Retinal pigment epithelial cell (primary cell): ENCODE data around the gene RNF217.

Experiments
- DNase-seq: peaks from one replicate; pipeline ENCODE4 v3.0.0-alpha.2; 2010; ENCODE audit warnings: low read depth
- H3K4me3 ChIP-seq: 2 replicates; pipeline ENCODE4 v1.5.1; 2011; ENCODE audit warnings: mild to moderate bottlenecking, low read length, control low read depth, moderate library complexity
- CTCF ChIP-seq: conservative IDR thresholded peaks from 2 replicates; pipeline ENCODE4 v1.5.1; 2011; ENCODE audit warnings: low read depth, low read length, control low read depth, inconsistent platforms

The RNF217 gene

DNA sequence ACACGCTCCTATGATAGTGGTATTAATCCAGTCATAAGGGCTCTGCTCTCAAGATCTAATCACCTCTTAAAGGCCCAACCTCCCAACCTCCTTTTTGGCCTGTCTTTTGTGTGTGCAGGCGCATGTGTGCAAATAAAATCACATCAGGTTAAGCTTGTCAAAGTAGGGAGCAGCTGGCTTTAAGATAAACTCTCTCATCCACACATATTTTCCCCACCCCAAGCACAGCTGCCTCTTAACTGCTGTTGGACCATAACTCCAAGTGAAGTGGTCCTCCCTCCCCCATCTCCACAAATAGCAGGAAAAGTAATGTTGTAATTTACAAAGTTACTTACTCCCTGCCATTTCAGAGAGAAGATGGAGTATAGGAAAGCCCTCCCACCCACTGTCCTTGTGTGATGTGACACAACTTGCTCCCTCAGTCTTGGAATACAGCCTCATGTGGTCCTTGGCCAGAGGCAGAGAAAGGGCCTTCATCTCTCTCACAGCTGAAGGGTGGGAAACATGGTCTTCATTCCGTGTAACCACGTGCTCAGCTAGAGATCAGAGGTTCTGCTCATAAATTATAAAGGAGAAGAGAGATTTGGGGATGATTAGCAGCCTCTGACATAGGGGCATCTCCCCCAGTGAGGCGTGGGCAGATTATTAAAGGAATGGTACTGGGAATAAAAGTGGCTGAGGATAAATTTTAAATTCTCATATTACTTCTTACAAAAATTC lies 116.5 kb downstream of the RNF217 start:
- no peak overlapping the region for H3K4me3 ChIP-seq
- no peak for DNase-seq
- no peak for TF ChIP-seq CTCF

DNA sequence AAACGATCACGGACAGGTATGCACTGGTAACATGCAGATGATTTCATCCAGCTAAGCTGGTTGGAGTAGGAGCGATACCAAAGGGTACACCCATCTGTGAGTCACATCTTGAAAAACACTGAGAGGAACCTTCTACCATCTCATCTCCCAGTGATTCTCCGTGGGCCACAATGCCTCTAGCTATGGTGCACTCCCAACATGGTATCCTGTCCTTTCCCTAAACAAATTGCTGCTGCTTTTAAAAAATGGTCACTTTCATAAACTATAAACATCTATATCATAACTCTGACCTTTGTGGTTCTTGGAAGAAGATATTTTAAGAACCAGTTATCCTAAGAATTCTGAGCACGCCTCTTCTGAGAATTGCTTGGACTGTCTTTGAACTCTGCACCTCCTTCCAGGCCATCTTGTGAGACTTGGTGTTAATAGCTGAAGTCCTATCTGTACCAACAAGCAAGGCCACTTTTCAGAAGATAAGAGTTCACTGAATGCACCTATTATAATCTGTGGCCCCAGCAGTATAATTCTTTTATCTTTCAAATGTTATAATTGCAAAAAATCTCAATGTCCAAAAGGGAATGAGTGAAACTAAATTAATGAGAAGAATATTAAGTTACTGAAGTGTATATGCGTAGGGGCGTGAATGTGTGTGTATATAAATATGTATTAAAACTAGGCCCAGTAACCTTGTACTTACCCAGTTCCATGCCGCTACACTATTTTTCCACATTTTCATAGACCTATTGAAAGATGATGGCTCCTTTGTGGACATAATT lies 120.9 kb downstream of the RNF217 start:
- no peak for TF ChIP-seq CTCF
- no peak overlapping the region for H3K4me3 ChIP-seq
- no peak for DNase-seq

DNA sequence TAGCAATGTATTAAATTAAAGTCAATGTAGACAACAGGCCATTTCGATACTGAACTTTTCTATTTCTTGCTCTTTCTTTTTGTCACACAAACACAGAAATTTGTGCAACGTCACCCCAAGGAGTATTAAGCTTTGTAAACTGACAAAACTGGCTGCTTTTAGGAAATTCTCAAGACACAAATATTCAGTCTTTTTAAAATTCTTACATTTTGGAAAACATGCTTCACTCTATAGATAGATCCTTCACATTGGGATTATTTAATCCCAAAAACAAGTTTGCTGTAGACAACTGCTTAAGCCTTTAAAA lies 121.4 kb downstream of the RNF217 start:
- no peak for DNase-seq
- TF ChIP-seq CTCF = no peak
- no peak overlapping the region for H3K4me3 ChIP-seq

DNA sequence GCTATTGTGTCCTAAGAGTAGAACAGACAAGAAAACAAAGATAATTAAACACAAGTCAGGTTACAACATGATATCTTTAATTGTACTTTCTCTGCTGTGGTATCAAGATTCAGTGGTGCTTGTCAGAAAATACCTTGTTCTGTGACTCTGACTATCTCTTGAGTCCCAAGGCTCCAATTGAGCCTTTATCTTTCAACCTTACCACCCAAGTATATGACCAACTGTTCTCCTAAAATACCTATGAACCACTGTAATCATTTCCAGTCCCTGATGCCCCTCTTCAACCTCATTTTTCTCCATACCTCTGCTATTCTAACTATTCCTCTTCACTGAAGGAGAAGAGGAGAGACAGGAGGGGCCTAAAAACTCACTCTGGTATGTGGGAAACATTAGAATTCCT lies 124.5 kb downstream of the RNF217 start:
- DNase-seq = no peak
- TF ChIP-seq CTCF = no peak
- no peak overlapping the region for H3K4me3 ChIP-seq

- no peak for DNase-seq
- TF ChIP-seq CTCF = no peak
These were observed 126.7 kb downstream of the RNF217 start for GRCh38 chr6:125088963-125089362.

DNA sequence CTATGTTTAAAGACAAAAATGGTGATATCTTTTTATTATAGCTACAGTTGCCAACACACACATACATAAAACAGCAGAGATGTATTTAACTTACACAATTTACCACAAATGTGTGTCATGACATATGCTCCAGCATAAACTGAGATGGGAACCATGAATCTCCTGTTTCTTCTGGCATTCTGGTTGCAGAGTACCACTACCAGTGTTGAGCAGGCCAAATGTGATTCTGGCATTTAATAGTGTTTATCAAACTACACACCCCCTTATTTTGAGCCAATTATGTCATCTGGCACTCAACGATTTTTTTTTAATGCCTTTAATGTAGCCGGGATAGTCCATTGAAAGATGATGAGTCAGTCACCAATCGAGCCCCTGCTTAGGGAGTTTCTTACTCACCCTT lies 132.3 kb downstream of the RNF217 start:
- DNase-seq = no peak
- H3K4me3 ChIP-seq = no peak overlapping the region
- TF ChIP-seq CTCF = no peak

More at GRCh38 chr6:125088963-125089362, 126.7 kb downstream of the RNF217 start:
- no peak overlapping the region for H3K4me3 ChIP-seq
